Measurements from ENCODE around the gene SELP.
"Not testable (repeated sequence)": the region's sequence is repeated elsewhere in the genome, so short reads cannot be mapped to it uniquely, and the experiment has no call there.

SELP gene

GRCh38 chr1:169630006-169630405 is at the start of gene SELP:
Gene SELP, minus strand, starts transcription at chr1:169630124. Its CDS starts 50 bp downstream, at chr1:169630074.
- DNase-seq (ENCODE audit: low spot score): no peak

DNA sequence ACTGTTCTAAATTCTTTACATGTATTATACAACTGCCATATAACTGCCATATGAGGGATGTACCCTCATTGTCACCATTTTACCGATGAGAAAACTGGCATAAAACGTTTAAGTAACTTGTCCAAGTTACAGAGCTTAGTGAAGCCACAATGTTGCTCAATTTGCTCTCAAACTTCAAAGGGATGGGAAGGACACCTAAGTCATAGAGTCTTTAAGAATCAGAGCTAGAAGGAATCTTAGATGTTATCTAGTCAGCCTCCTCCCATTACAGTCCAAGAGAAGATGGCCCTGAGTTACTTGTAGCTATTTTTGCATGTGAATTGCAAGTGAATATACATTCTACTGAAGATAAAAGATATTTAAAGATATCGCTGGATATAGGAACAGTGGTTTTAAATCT is 49.8 kb upstream of the SELP start:
- no peak for DNase-seq (ENCODE audit: low spot score)

- no peak for DNase-seq (ENCODE audit: low spot score)
Measured at GRCh38 chr1:169676001-169676400, 46.1 kb upstream of the SELP start.

DNA sequence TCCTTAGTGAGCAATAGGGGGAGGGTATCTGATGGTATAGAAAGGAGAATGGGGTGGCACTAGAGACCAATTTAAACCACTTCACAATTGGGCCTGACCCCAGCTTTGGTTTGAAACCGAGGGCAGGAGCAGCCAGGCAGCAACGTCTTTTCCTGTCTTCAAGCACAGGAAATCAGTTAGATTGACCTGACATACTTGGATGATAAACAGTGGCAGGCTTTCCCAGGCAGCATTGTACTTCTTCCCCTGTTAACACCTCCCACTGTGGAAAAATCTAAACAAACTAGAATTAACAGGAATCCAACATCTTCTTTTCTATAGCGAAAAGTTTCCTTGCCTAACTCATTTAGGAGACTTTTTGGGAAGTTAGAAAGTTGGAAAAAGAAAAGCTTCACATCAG is 40.9 kb upstream of the SELP start:
- DNase-seq (ENCODE audit: low spot score): no peak

GRCh38 chr1:169670244-169670643 is 40.3 kb upstream of the SELP start:
- DNase-seq (ENCODE audit: low spot score): not testable (repeated sequence)

GRCh38 chr1:169667699-169668596 is 38.0 kb upstream of the SELP start:
- not testable (repeated sequence) for DNase-seq (ENCODE audit: low spot score)

- not testable (repeated sequence) for DNase-seq (ENCODE audit: low spot score)
Measured at GRCh38 chr1:169667227-169667639, 37.3 kb upstream of the SELP start.

GRCh38 chr1:169662680-169663079 is 32.8 kb upstream of the SELP start:
- not testable (repeated sequence) for DNase-seq (ENCODE audit: low spot score)

DNA sequence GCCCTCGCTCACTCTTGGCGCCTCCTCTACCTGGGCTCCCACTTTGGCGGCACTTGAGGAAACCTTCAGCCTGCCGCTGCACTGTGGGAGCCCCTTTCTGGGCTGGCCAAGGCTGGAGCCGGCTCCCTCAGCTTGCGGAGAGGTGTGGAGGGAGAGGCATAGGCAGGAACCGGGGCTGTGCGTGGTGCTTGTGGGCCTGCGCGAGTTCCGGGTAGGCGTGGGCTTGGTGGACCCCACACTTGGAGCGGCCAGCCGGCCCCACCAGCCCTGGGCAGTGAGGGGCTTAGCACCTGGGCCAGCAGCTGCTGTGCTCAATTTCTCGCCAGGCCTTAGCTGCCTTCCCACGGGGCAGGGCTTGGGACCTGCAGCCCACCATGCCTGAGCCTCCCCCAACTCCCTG is 31.1 kb upstream of the SELP start:
- DNase-seq (ENCODE audit: low spot score): not testable (repeated sequence)

DNA sequence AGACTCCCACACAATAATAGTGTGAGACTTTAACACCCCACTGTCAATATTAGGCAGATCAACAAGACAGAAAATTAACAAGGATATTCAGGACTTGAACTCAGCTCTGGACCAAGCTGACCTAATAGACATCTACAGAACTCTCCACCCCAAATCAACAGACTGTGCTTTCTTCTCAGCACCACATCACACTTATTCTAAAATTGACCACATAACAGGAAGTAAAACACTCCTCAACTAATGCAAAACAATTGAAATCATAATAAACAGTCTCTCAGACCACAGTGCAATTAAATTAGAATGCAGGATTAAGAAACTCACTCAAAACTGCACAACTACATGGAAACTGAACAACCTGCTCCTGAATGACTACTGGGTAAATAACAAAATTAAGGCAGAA is 28.9 kb upstream of the SELP start:
- peak; percentile 24 for DNase-seq (ENCODE audit: low spot score)

DNA sequence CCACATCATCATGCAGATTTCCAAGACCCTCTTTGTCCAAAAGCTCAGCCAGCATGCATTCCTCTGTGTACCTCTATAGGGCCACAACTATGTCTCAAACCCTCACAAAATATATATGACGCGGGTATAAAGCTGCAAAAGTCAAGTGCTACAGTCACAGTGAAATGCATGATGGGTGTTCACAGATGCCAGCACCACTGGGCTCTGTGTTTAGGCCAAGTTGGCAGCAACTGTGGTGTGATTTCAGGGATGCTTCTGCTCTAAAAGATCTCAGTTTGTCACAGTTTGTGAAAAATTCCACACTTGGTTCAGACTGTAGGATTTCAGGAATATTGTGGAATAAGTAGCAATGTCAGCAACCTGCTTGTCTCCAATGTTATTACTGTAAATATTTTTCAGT is 23.9 kb upstream of the SELP start:
- no peak for DNase-seq (ENCODE audit: low spot score)

DNA sequence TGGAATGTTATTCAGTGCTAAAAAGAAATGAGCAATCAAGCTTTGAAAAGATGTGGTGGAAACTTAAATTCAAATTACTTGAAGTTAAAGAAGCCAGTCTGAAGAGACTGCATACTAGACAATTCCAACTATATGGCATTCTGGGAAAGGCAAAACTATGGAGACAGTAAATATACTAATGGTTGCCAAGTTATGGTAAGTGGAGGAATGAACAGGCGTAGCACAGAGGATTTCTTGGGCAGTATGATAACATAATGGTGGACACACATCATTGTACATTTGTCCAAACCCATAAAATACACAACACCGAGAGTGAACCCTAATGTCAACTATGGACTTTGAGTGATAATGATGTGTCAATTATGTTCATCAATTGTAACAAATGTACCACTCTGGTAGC is 21.1 kb upstream of the SELP start:
- no peak for DNase-seq (ENCODE audit: low spot score)

- DNase-seq (ENCODE audit: low spot score): no peak
Measured at GRCh38 chr1:169650551-169650950, 20.6 kb upstream of the SELP start.

DNA sequence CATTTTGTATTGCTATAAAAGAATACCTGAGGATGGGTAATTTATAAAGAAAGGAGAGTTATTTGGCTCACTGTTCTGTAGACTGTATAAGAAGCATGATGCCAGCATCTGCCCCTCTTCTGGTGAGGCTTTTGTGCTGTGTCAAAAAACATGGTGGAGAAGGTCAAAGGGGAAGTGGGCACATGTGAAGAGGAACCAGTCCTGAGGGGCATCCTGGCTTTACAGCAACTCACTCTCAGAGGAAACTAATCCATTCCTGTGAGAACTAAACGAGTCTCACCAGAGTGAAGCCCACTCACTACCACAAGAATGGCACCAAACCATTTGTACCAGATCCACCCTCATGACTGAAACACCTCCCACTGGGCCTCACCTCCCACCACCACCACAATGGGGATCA is 18.8 kb upstream of the SELP start:
- no peak for DNase-seq (ENCODE audit: low spot score)

- no peak for DNase-seq (ENCODE audit: low spot score)
Measured at GRCh38 chr1:169648187-169648586, 18.3 kb upstream of the SELP start.

DNA sequence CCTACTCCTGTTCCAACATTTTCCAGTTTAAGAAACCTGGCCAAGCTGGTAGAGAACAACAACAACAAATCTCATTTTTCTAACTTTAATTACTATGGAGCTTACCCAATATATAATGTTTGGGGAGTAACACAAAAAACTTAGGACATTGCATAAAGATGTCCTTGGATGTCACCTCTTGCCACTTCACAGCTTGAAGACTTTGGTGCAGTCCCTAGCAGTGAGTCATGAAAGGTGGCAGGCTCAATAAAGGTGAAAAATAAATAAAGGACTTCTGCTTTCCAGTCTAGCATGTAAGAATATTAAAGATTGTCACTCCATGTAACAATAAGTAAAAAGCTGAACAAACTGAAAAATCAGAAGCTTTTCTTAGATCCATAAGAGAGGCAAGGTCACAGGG is 17.6 kb upstream of the SELP start:
- DNase-seq (ENCODE audit: low spot score): no peak

DNA sequence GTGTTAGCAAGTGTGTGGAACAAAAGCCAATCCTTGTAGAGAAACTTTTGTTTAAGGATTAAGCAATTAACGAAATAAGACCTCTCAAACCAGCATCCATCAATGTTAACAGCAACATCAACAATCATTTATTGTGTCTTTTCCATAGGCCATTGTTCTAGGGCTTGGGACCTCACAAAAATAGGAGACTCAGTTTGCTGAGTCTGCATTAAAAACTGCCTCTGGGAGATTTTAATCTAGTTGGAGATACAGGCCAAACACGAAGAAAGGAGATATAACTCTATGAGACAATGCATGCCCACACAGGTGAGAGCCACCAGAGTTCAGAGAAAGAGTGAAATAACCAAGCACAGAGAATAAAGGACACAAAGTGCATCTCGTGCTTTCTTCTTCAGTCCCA is 14.4 kb upstream of the SELP start:
- DNase-seq (ENCODE audit: low spot score): no peak

- no peak for DNase-seq (ENCODE audit: low spot score)
Measured at GRCh38 chr1:169634877-169635276, 5.0 kb upstream of the SELP start.

GRCh38 chr1:169634145-169634544 is 4.2 kb upstream of the SELP start:
- no peak for DNase-seq (ENCODE audit: low spot score)

DNA sequence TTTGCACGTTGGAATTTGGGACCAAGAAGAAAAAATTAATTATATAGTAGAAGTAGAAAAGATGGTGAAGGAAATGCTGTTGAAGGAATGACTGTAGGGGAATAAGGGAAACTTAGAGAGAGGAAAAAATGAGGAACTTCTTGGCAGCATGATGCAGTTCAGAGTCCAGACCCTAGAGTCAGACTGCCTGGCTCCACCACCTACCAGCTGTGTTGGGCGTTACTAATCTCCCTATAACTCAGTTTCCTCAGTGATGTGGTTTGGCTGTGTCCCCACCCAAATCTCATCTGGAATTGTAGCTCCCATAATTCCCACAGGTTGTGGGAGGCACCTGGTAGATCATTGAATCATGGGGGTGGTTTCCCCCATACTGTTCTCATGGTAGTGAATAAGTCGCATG is 1.3 kb upstream of the SELP start:
- DNase-seq (ENCODE audit: low spot score): no peak

DNA sequence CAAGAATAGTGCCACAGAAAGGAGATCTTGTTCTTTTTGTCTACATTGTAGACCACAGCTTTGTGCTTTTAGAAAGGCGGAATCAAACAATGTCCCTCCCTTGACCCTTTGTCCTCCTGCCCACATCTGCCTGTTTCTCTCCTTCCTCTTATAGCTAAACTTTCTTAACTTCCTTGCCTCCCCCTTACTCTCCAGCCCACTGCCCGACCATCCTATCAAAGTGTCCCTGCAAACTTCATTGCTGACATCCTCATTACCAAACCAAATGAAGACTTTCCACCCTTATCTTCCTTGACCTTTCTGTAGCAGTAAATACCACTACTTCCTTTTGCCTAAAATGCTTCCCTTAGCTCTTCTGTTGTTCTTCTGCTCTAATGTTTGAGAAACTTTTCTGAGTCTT is 5.0 kb downstream of the SELP start:
- DNase-seq (ENCODE audit: low spot score): no peak

DNA sequence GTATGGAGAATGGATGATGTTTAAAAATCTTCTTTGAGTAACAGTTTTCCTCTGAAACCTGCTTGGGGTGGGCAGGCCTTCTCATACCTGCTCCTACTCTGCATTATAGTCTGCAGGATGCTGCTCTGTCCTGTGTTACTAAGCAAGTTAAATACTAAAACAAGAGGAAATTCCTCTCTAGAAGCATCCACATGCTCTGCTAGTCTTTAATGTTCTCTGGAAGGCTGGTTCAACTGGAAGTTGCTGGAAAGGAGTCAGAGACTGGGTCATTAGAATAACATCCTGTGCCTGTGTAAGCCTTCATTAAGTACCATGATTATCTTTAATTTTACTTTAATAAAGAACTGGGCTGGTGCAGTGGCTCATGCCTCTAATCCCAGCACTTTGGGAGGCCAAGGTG is 5.8 kb downstream of the SELP start:
- DNase-seq (ENCODE audit: low spot score): no peak

- no peak for DNase-seq (ENCODE audit: low spot score)
Measured at GRCh38 chr1:169623132-169623926, 6.6 kb downstream of the SELP start.

Measured in CD4-positive, alpha-beta T cell treated with Interleukin-15 for 4 hours (primary cell).